ENCODE measurements around the gene ZMYND10. TPM values are rescaled to one million over a fixed set of nuclear protein-coding genes. Genes with fewer than 3 reads are reported as not detected.

ZMYND10 gene
- total RNA-seq, 2 donors from 2014 or later, result 0.22 to 1.4 TPM

- no peaks in the 10 kb centered on the region for H3K9me3 Mint-ChIP-seq
- Histone ChIP-seq H3K27ac (ENCODE audit: low read depth, low read length) (no peak overlapping the region), H3K36me3 (ENCODE audit: control insufficient read depth, insufficient read depth, low read length) (peaks cover 42% of the 10 kb centered on the region), H3K4me1 (ENCODE audit: control insufficient read depth, insufficient read depth, low read length) (peaks cover 2% of the 10 kb centered on the region), H3K4me3 (ENCODE audit: low read length) (no peak overlapping the region), H3K9me3 (ENCODE audit: control insufficient read depth, low read length) (no peaks in the 10 kb centered on the region), H3K27me3 (ENCODE audit: control insufficient read depth, insufficient read depth, low read length, poor library complexity, severe bottlenecking) (no peaks in the 10 kb centered on the region), H3K9ac (ENCODE audit: extremely low read depth, low read length, poor library complexity, severe bottlenecking) (no peak overlapping the region)
- H3K27ac Mint-ChIP-seq, result no peak overlapping the region
- 33 to 81% methylated on average over 1 to 2 of the region's 2 CpGs for WGBS, 2 experiments (ENCODE audit: insufficient coverage in 1 of 2, insufficient read length in 1 of 2)
- peaks cover 26% of the 10 kb centered on the region for H3K4me1 Mint-ChIP-seq
- peaks cover 18% of the 10 kb centered on the region for H3K36me3 Mint-ChIP-seq (ENCODE audit: low read depth)
- H3K4me3 Mint-ChIP-seq, result no peak overlapping the region
- H3K27me3 Mint-ChIP-seq (ENCODE audit: insufficient read depth), result peaks cover 1% of the 10 kb centered on the region
- TF ChIP-seq, protein P1, sequence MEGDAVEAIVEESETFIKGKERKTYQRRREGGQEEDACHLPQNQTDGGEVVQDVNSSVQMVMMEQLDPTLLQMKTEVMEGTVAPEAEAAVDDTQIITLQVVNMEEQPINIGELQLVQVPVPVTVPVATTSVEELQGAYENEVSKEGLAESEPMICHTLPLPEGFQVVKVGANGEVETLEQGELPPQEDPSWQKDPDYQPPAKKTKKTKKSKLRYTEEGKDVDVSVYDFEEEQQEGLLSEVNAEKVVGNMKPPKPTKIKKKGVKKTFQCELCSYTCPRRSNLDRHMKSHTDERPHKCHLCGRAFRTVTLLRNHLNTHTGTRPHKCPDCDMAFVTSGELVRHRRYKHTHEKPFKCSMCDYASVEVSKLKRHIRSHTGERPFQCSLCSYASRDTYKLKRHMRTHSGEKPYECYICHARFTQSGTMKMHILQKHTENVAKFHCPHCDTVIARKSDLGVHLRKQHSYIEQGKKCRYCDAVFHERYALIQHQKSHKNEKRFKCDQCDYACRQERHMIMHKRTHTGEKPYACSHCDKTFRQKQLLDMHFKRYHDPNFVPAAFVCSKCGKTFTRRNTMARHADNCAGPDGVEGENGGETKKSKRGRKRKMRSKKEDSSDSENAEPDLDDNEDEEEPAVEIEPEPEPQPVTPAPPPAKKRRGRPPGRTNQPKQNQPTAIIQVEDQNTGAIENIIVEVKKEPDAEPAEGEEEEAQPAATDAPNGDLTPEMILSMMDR (conservative IDR thresholded peaks at IDR 0.05), result peak; percentile 55
- no peak for DNase-seq
Observed at GRCh38 chr3:50352781-50353180, 7.2 kb upstream of the ZMYND10 start.

DNA sequence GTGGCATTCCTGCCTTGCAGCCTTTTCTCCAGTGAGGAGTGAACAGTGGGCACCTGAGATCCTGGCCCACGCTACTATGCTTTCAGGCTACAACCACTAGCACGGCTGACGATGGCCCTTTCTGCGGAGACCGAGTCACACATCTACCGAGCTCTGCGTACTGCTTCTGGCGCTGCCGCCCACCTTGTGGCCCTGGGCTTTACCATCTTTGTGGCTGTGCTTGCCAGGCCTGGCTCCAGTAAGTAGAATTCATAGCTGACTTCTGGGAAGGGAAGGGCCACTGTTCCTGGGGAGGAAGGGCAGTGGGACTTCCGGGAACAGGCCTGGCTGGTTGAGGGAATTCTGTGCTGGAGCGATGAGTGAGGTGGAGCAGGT is 5.8 kb upstream of the ZMYND10 start:
- Histone ChIP-seq H3K27me3 (ENCODE audit: control insufficient read depth, insufficient read depth, low read length, poor library complexity, severe bottlenecking) (no peaks in the 10 kb centered on the region), H3K27ac (ENCODE audit: low read depth, low read length) (no peak overlapping the region), H3K4me1 (ENCODE audit: control insufficient read depth, insufficient read depth, low read length) (no peaks in the 10 kb centered on the region), H3K4me3 (ENCODE audit: low read length) (peak overlapping the region; percentile 93), H3K36me3 (ENCODE audit: control insufficient read depth, insufficient read depth, low read length) (peaks cover 39% of the 10 kb centered on the region), H3K9ac (ENCODE audit: extremely low read depth, low read length, poor library complexity, severe bottlenecking) (no peak overlapping the region), H3K9me3 (ENCODE audit: control insufficient read depth, low read length) (no peaks in the 10 kb centered on the region)
- TF ChIP-seq, protein P1 (conservative IDR thresholded peaks at IDR 0.05), result no peak
- Mint-ChIP-seq H3K9me3 (no peaks in the 10 kb centered on the region), H3K4me1 (peaks cover 11% of the 10 kb centered on the region), H3K27me3 (ENCODE audit: insufficient read depth) (peaks cover 4% of the 10 kb centered on the region), H3K36me3 (ENCODE audit: low read depth) (peaks cover 21% of the 10 kb centered on the region), H3K4me3 (peak overlapping the region; percentile 89), H3K27ac (peak overlapping the region; percentile 61)
- 87 to 93% methylated on average over 7 to 11 of the region's 11 CpGs for WGBS, 2 experiments (ENCODE audit: insufficient coverage in 1 of 2, insufficient read length in 1 of 2)
- no peak for DNase-seq

DNA sequence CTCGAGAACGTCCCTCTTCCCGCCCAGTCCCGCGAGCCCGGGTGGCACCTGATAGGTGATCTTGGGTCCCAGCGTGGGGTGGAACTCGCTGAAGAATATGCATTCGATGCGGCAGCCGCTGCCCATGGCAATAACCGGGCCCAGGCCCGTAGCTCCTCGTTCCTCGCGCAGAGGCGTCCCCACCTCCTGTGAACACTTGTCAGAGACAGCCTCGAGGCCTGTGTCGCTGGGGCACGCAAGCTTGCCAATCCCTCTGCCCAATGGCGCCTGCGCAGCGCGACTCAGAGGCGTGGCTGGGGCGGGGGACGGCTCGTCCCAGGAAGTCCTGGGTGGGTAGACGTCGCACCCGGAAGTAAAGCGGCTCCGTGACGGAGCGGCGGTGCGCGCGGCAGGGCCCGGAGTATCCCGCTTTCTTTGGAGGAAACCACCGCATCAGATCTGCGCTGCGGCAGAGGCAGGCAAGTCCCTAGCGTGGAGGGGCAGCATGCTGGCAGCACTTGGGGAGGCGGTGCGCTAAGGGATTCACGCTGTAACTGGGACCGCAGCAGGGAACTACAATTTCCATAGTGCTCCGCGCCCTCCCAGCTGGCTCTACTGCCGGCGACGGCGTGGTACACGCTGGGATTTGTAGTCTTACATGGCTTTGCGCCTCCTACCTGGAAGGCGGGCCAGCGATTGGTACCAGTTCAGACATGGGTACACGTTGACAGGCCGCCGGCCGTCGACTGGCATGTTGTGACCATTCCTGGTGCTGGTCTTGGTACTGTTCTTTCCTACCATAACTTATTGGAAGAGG is 5.2 kb upstream of the ZMYND10 start, which contains the start of the genes CYB561D2 and NPRL2:
TSS of gene CYB561D2 (plus strand) at position 336 of the 796 bp plus-strand sequence. CDS start 572 bp downstream, outside the sequence.
TSS of gene NPRL2 (minus strand) at position 249 of the 796 bp plus-strand sequence. CDS start at position 126, 123 bp downstream.
- no peaks in the 10 kb centered on the region for H3K9me3 ChIP-seq (ENCODE audit: control insufficient read depth, low read length)
- H3K4me1 ChIP-seq (ENCODE audit: control insufficient read depth, insufficient read depth, low read length), result no peaks in the 10 kb centered on the region
- TF ChIP-seq, protein P1 (conservative IDR thresholded peaks at IDR 0.05), result no peak
- peak within 1 kb of the TSS; percentile 62 for H3K9ac ChIP-seq (ENCODE audit: extremely low read depth, low read length, poor library complexity, severe bottlenecking)
- 2 to 3% methylated on average over 49 to 64 of the region's 64 CpGs for WGBS, 2 experiments (ENCODE audit: insufficient coverage in 1 of 2, insufficient read length in 1 of 2)
- Mint-ChIP-seq H3K4me1 (peaks cover 11% of the 10 kb centered on the region), H3K4me3 (peak within 1 kb of the TSS; percentile 89), H3K9me3 (no peaks in the 10 kb centered on the region), H3K36me3 (ENCODE audit: low read depth) (peaks cover 20% of the 10 kb centered on the region), H3K27ac (peak within 1 kb of the TSS; percentile 93), H3K27me3 (ENCODE audit: insufficient read depth) (peaks cover 8% of the 10 kb centered on the region)
- peak within 1 kb of the TSS; percentile 34 for H3K27ac ChIP-seq (ENCODE audit: low read depth, low read length)
- H3K36me3 ChIP-seq (ENCODE audit: control insufficient read depth, insufficient read depth, low read length), result peaks cover 33% of the 10 kb centered on the region
- H3K4me3 ChIP-seq (ENCODE audit: low read length), result peak within 1 kb of the TSS; percentile 93
- no peaks in the 10 kb centered on the region for H3K27me3 ChIP-seq (ENCODE audit: control insufficient read depth, insufficient read depth, low read length, poor library complexity, severe bottlenecking)
- DNase-seq, result peak; percentile 98
